ENCODE measurements around the gene XYLB. TPM values are rescaled to one million over a fixed set of nuclear protein-coding genes. Genes with fewer than 3 reads are reported as not detected.

XYLB gene
- total and polyA plus RNA-seq, 5 donors = 0.37 to 1.3 (median 0.65) TPM

GRCh38 chr3:38446812-38447211 is 100.2 kb downstream of the XYLB start:
- DNase-seq (no peak), ATAC-seq (no peak)
- Histone ChIP-seq H3K9me3 (ENCODE audit: control insufficient read depth, low read length) (peaks cover 1% of the 10 kb centered on the region), H3K27ac (ENCODE audit: low read length) (no peak overlapping the region), H3K27me3 (ENCODE audit: control insufficient read depth, insufficient read depth) (no peaks in the 10 kb centered on the region), H3K4me3 (ENCODE audit: low read length) (no peak overlapping the region), H3K4me1 (ENCODE audit: control insufficient read depth, insufficient read depth, low read length) (no peaks in the 10 kb centered on the region)
- intact Hi-C loops (cut with DNase I) = no loop called here

- WGBS = 96% methylated on average over 3 of the region's 3 CpGs
- no peaks in the 10 kb centered on the region for H3K9me3 ChIP-seq (ENCODE audit: control insufficient read depth, low read length)
- DNase-seq = no peak
- no peaks in the 10 kb centered on the region for H3K27me3 ChIP-seq (ENCODE audit: control insufficient read depth, insufficient read depth)
- peaks cover 6% of the 10 kb centered on the region for H3K4me1 ChIP-seq (ENCODE audit: control insufficient read depth, insufficient read depth, low read length)
- ATAC-seq = no peak
- H3K27ac ChIP-seq (ENCODE audit: low read length) = no peak overlapping the region
- intact Hi-C loops (cut with DNase I) = no loop called here
- H3K4me3 ChIP-seq (ENCODE audit: low read length) = no peak overlapping the region
These were observed 104.3 kb downstream of the XYLB start for GRCh38 chr3:38450853-38451252.

- Histone ChIP-seq H3K27ac (ENCODE audit: low read length) (peak within 1 kb of the TSS; percentile 92), H3K4me1 (ENCODE audit: control insufficient read depth, insufficient read depth, low read length) (peaks cover 10% of the 10 kb centered on the region), H3K27me3 (ENCODE audit: control insufficient read depth, insufficient read depth) (no peaks in the 10 kb centered on the region), H3K9me3 (ENCODE audit: control insufficient read depth, low read length) (no peaks in the 10 kb centered on the region), H3K4me3 (ENCODE audit: low read length) (peak within 1 kb of the TSS; percentile 95)
- ATAC-seq = peak; percentile 93 to 94
- WGBS = 5% methylated on average over 48 of the region's 48 CpGs
- DNase-seq = peak; percentile 92 to 98 (median 97)
- intact Hi-C loops (cut with DNase I) = no loop called here
These were observed 106.7 kb downstream of the XYLB start, which contains the start of gene ACVR2B for GRCh38 chr3:38453075-38453912. Gene ACVR2B, plus strand, starts transcription at chr3:38453890. Its CDS starts 433 bp downstream, at chr3:38454323.

- Histone ChIP-seq H3K27ac (ENCODE audit: low read length) (peak overlapping the region; percentile 92), H3K4me3 (ENCODE audit: low read length) (peak overlapping the region; percentile 95), H3K27me3 (ENCODE audit: control insufficient read depth, insufficient read depth) (no peaks in the 10 kb centered on the region), H3K4me1 (ENCODE audit: control insufficient read depth, insufficient read depth, low read length) (peaks cover 13% of the 10 kb centered on the region), H3K9me3 (ENCODE audit: control insufficient read depth, low read length) (no peaks in the 10 kb centered on the region)
- no peak for ATAC-seq
- intact Hi-C loops (cut with DNase I) = no loop called here
- DNase-seq = no peak
- 1% methylated on average over 36 of the region's 36 CpGs for WGBS
These were observed 107.3 kb downstream of the XYLB start for GRCh38 chr3:38453913-38454177.

GRCh38 chr3:38454178-38454883 is 107.7 kb downstream of the XYLB start:
- Histone ChIP-seq H3K4me3 (ENCODE audit: low read length) (peak overlapping the region; percentile 95), H3K4me1 (ENCODE audit: control insufficient read depth, insufficient read depth, low read length) (peaks cover 15% of the 10 kb centered on the region), H3K27me3 (ENCODE audit: control insufficient read depth, insufficient read depth) (no peaks in the 10 kb centered on the region), H3K9me3 (ENCODE audit: control insufficient read depth, low read length) (no peaks in the 10 kb centered on the region), H3K27ac (ENCODE audit: low read length) (peak overlapping the region; percentile 92)
- ATAC-seq (peak; percentile 19 to 54), DNase-seq (peak; percentile 32 to 77 (median 71))
- intact Hi-C loops (cut with DNase I) = no loop called here
- under 1% methylated on average over 78 of the region's 78 CpGs for WGBS

GRCh38 chr3:38454884-38455638 is 108.5 kb downstream of the XYLB start:
- ATAC-seq = peak; percentile 78

GRCh38 chr3:38455639-38456430 is 109.2 kb downstream of the XYLB start:
- H3K4me1 ChIP-seq (ENCODE audit: control insufficient read depth, insufficient read depth, low read length) = peaks cover 22% of the 10 kb centered on the region
- WGBS = 12% methylated on average over 15 of the region's 15 CpGs
- peak overlapping the region; percentile 95 for H3K4me3 ChIP-seq (ENCODE audit: low read length)
- no peaks in the 10 kb centered on the region for H3K9me3 ChIP-seq (ENCODE audit: control insufficient read depth, low read length)
- DNase-seq = no peak
- H3K27ac ChIP-seq (ENCODE audit: low read length) = peak overlapping the region; percentile 30
- ATAC-seq = peak in 1 of 2 donors; percentile 2
- no peaks in the 10 kb centered on the region for H3K27me3 ChIP-seq (ENCODE audit: control insufficient read depth, insufficient read depth)
- intact Hi-C loops (cut with DNase I) = no loop called here

More at GRCh38 chr3:38454884-38455638, 108.5 kb downstream of the XYLB start:
- peak; percentile 69 to 91 (median 91) for DNase-seq
- Histone ChIP-seq H3K4me3 (ENCODE audit: low read length) (peak overlapping the region; percentile 95), H3K9me3 (ENCODE audit: control insufficient read depth, low read length) (no peaks in the 10 kb centered on the region), H3K27ac (ENCODE audit: low read length) (peak overlapping the region; percentile 30), H3K27me3 (ENCODE audit: control insufficient read depth, insufficient read depth) (no peaks in the 10 kb centered on the region), H3K4me1 (ENCODE audit: control insufficient read depth, insufficient read depth, low read length) (peaks cover 16% of the 10 kb centered on the region)
- under 1% methylated on average over 72 of the region's 72 CpGs for WGBS
- intact Hi-C loops (cut with DNase I) = no loop called here

GRCh38 chr3:38457111-38458003 is 110.8 kb downstream of the XYLB start:
- Histone ChIP-seq H3K27me3 (ENCODE audit: control insufficient read depth, insufficient read depth) (no peaks in the 10 kb centered on the region), H3K27ac (ENCODE audit: low read length) (no peak overlapping the region), H3K4me1 (ENCODE audit: control insufficient read depth, insufficient read depth, low read length) (peaks cover 26% of the 10 kb centered on the region), H3K9me3 (ENCODE audit: control insufficient read depth, low read length) (no peaks in the 10 kb centered on the region), H3K4me3 (ENCODE audit: low read length) (no peak overlapping the region)
- 80% methylated on average over 9 of the region's 9 CpGs for WGBS
- DNase-seq = no peak
- ATAC-seq = no peak
- intact Hi-C loops (cut with DNase I) = no loop called here

- intact Hi-C loops (cut with DNase I) = no loop called here
- Histone ChIP-seq H3K27ac (ENCODE audit: low read length) (no peak overlapping the region), H3K4me3 (ENCODE audit: low read length) (no peak overlapping the region), H3K27me3 (ENCODE audit: control insufficient read depth, insufficient read depth) (no peaks in the 10 kb centered on the region), H3K9me3 (ENCODE audit: control insufficient read depth, low read length) (no peaks in the 10 kb centered on the region), H3K4me1 (ENCODE audit: control insufficient read depth, insufficient read depth, low read length) (peaks cover 20% of the 10 kb centered on the region)
- 53% methylated on average over 13 of the region's 13 CpGs for WGBS
- ATAC-seq (peak; percentile 46 to 61), DNase-seq (peak; percentile 40 to 73 (median 68))
These were observed 112.4 kb downstream of the XYLB start for GRCh38 chr3:38458796-38459498.
